Thoracic aorta (tissue), 2 donors: ENCODE measurements around the gene FGD2. TPM values are rescaled to one million over a fixed set of nuclear protein-coding genes. Genes with fewer than 3 reads are reported as not detected.
"Not testable (repeated sequence)": the region's sequence is repeated elsewhere in the genome, so short reads cannot be mapped to it uniquely, and the experiment has no call there.

Source experiments
- ATAC-seq: fragments of 150-250 bp; one replicate; pipeline ENCODE4 v1.8.0; 2017; ENCODE audit warnings: low read depth; ENCODE audit not compliant: insufficient number of reproducible peaks, low FRiP score
- DNase-seq: peaks from one replicate; pipeline ENCODE4 v3.0.0-alpha.2; 2020; ENCODE audit warnings: low spot score
- H3K27ac ChIP-seq, 2 donors: fragments of 200-600 bp; sonication (generic); 1 replicate in 1 of 2; 2 replicates in 1 of 2; pipeline ENCODE4 v1.5.1; 2016; ENCODE audit warnings: mild to moderate bottlenecking in 2 of 2, moderate library complexity in 2 of 2
- H3K27me3 ChIP-seq: fragments of 200-600 bp; sonication (generic); replicated peaks from 2 replicates; pipeline ENCODE4 v1.6.0; 2016; ENCODE audit warnings: mild to moderate bottlenecking; ENCODE audit not compliant: insufficient read depth
- H3K36me3 ChIP-seq: fragments of 200-600 bp; sonication (generic); one replicate; pipeline ENCODE4 v1.5.1; 2016
- H3K4me1 ChIP-seq, 2 donors: fragments of 200-600 bp; sonication (generic); 1 replicate in 1 of 2; 2 replicates in 1 of 2; pipeline versions ENCODE4 v1.5.1 to v1.6.0; 2016; ENCODE audit warnings: low read depth in 2 of 2, mild to moderate bottlenecking in 1 of 2; ENCODE audit not compliant: control insufficient read depth in 1 of 2
- H3K4me3 ChIP-seq: fragments of 200-600 bp; sonication (generic); 2 replicates; pipeline ENCODE4 v1.5.1; 2016; ENCODE audit warnings: mild to moderate bottlenecking
- H3K9me3 ChIP-seq: fragments of 200-600 bp; sonication (generic); 2 replicates; pipeline ENCODE4 v1.5.1; 2016
- CTCF ChIP-seq: fragments of 200-600 bp; sonication (generic); IDR thresholded peaks from one replicate; pipeline ENCODE4 v1.5.1; 2019; ENCODE audit warnings: antibody characterized with exemption
- total RNA-seq, 2 donors: library from RNA; depleted of rRNA; stranded (reverse); fragments of >200 nt; gene quantifications; one replicate each; pipeline versions ENCODE4 v1.1.0 to v1.2.3, GENCODE V29; 2016

The FGD2 gene
- total RNA-seq, 2 donors from 2014 or later, result 27.5 to 52.5 TPM

- no peak for TF ChIP-seq CTCF
- H3K36me3 ChIP-seq, result no peaks in the 10 kb centered on the region
- H3K27me3 ChIP-seq, result no peaks in the 10 kb centered on the region
- no peak for ATAC-seq
- DNase-seq, result no peak
- no peaks in the 10 kb centered on the region for H3K9me3 ChIP-seq
- H3K27ac ChIP-seq, result no peak overlapping the region
- H3K4me3 ChIP-seq, result no peak overlapping the region
- peaks cover 0 to 5% of the 10 kb centered on the region in 2 donors for H3K4me1 ChIP-seq
Measured at GRCh38 chr6:37041521-37041920, 36.1 kb downstream of the FGD2 start.

- no peak for ATAC-seq
- DNase-seq, result no peak
- no peak for TF ChIP-seq CTCF
- Histone ChIP-seq H3K27ac (no peak overlapping the region), H3K4me1 (peaks cover 0 to 5% of the 10 kb centered on the region in 2 donors), H3K27me3 (no peaks in the 10 kb centered on the region), H3K4me3 (no peak overlapping the region), H3K36me3 (no peaks in the 10 kb centered on the region), H3K9me3 (no peaks in the 10 kb centered on the region)
Measured at GRCh38 chr6:37042150-37042549, 36.7 kb downstream of the FGD2 start.

- H3K27ac ChIP-seq, ATAC-seq, H3K36me3 ChIP-seq, H3K27me3 ChIP-seq, H3K4me3 ChIP-seq, H3K4me1 ChIP-seq, DNase-seq, H3K9me3 ChIP-seq: not testable (repeated sequence)
Measured at GRCh38 chr6:37043091-37043490, 37.6 kb downstream of the FGD2 start.

- Histone ChIP-seq H3K27me3 (no peaks in the 10 kb centered on the region), H3K27ac (no peak overlapping the region), H3K4me3 (no peak overlapping the region), H3K4me1 (peaks cover 0 to 12% of the 10 kb centered on the region in 2 donors), H3K36me3 (no peaks in the 10 kb centered on the region), H3K9me3 (no peaks in the 10 kb centered on the region)
- no peak for ATAC-seq
- no peak for TF ChIP-seq CTCF
- DNase-seq, result no peak
Measured at GRCh38 chr6:37047346-37047688, 41.9 kb downstream of the FGD2 start.

GRCh38 chr6:37047689-37048402 is 42.4 kb downstream of the FGD2 start:
- Histone ChIP-seq H3K27me3 (no peaks in the 10 kb centered on the region), H3K36me3 (no peaks in the 10 kb centered on the region), H3K27ac (no peak overlapping the region), H3K4me1 (peaks cover 0 to 12% of the 10 kb centered on the region in 2 donors), H3K4me3 (no peak overlapping the region), H3K9me3 (no peaks in the 10 kb centered on the region)
- no peak for DNase-seq
- TF ChIP-seq CTCF, result no peak
- ATAC-seq, result no peak

GRCh38 chr6:37048403-37048850 is 43.0 kb downstream of the FGD2 start:
- H3K36me3 ChIP-seq, result no peaks in the 10 kb centered on the region
- H3K9me3 ChIP-seq, result no peaks in the 10 kb centered on the region
- TF ChIP-seq CTCF, result no peak
- DNase-seq, result no peak
- H3K27me3 ChIP-seq, result no peaks in the 10 kb centered on the region
- peaks cover 0 to 12% of the 10 kb centered on the region in 2 donors for H3K4me1 ChIP-seq
- no peak for ATAC-seq
- H3K27ac ChIP-seq, result no peak overlapping the region
- no peak overlapping the region for H3K4me3 ChIP-seq
